Neural cell (in vitro differentiated cells): ENCODE data around the gene FNDC3B. TPM values are rescaled to one million over a fixed set of nuclear protein-coding genes. Genes with fewer than 3 reads are reported as not detected.

Experiments used
- H2AFZ ChIP-seq: fragments of 200-600, 300-800 bp; sonication (generic), shearing (Covaris generic); 2 replicates; pipeline ENCODE4 v1.6.0; 2014; ENCODE audit warnings: low read depth, mild to moderate bottlenecking, antibody characterized with exemption, low read length, moderate library complexity
- H3F3A ChIP-seq: fragments of 200-600 bp; shearing (Covaris generic); 2 replicates; pipeline ENCODE4 v1.6.1; 2016; ENCODE audit warnings: mild to moderate bottlenecking, moderate library complexity, mixed read lengths, antibody characterized with exemption, low read length; ENCODE audit not compliant: insufficient read depth, poor library complexity, severe bottlenecking
- H3K27ac ChIP-seq: fragments of 200-600, 300-800 bp; sonication (generic), shearing (Covaris generic); 2 replicates; pipeline ENCODE4 v1.5.1; 2014; ENCODE audit warnings: mild to moderate bottlenecking, low read length, moderate library complexity
- H3K27me3 ChIP-seq: fragments of 300-800, 200-600 bp; sonication (generic), shearing (Covaris generic); 2 replicates; pipeline ENCODE4 v1.6.0; 2014; ENCODE audit warnings: mild to moderate bottlenecking, low read depth, low read length, moderate library complexity; ENCODE audit not compliant: insufficient read depth
- H3K36me3 ChIP-seq: fragments of 300-800, 200-600 bp; sonication (generic), shearing (Covaris generic); 2 replicates; pipeline ENCODE4 v1.5.1; 2014; ENCODE audit warnings: mild to moderate bottlenecking, antibody characterized with exemption, low read length, moderate library complexity; ENCODE audit not compliant: insufficient read depth
- H3K4me2 ChIP-seq: fragments of 300-800, 200-600 bp; sonication (generic), shearing (Covaris generic); 2 replicates; pipeline ENCODE4 v1.6.0; 2014; ENCODE audit warnings: mild to moderate bottlenecking, low read length
- H3K4me3 ChIP-seq: fragments of 300-800, 200-600 bp; sonication (generic), shearing (Covaris generic); 2 replicates; pipeline ENCODE4 v1.5.1; 2014; ENCODE audit warnings: mild to moderate bottlenecking, low read length, moderate library complexity
- H3K79me2 ChIP-seq: fragments of 200-600 bp; shearing (Covaris generic); replicated peaks from 2 replicates; pipeline ENCODE4 v1.6.0; 2014; ENCODE audit warnings: mild to moderate bottlenecking, low read length, moderate library complexity; ENCODE audit not compliant: insufficient read depth
- H3K9ac ChIP-seq: fragments of 300-800, 200-600 bp; sonication (generic), shearing (Covaris generic); 2 replicates; pipeline ENCODE4 v1.6.1; 2016; ENCODE audit warnings: mild to moderate bottlenecking, low read length, mixed read lengths
- H3K9me2 ChIP-seq: fragments of 200-600 bp; shearing (Covaris generic); 2 replicates; pipeline ENCODE4 v1.6.1; 2016; ENCODE audit warnings: mild to moderate bottlenecking, low read length, mixed read lengths; ENCODE audit not compliant: insufficient read depth
- H3K9me3 ChIP-seq: fragments of 200-600, 300-800 bp; sonication (generic), shearing (Covaris generic); 2 replicates; pipeline ENCODE4 v1.6.1; 2016; ENCODE audit warnings: mild to moderate bottlenecking, mixed run types, low read length, moderate library complexity, mixed read lengths
- H4K20me1 ChIP-seq: fragments of 200-600 bp; shearing (Covaris generic); 2 replicates; pipeline ENCODE4 v1.6.1; 2016; ENCODE audit warnings: mild to moderate bottlenecking, mixed run types; ENCODE audit not compliant: insufficient read depth
- CTCF ChIP-seq: fragments of 450-650 bp; IDR thresholded peaks from 2 replicates; pipeline ENCODE4 v1.5.1; 2014; ENCODE audit warnings: antibody characterized with exemption, mild to moderate bottlenecking, moderate library complexity; ENCODE audit not compliant: poor library complexity, severe bottlenecking
- EP300 ChIP-seq: fragments of 450-650 bp; conservative IDR thresholded peaks from 2 replicates; pipeline ENCODE4 v1.6.1; 2014; ENCODE audit warnings: antibody characterized with exemption, mild to moderate bottlenecking, moderate library complexity; ENCODE audit not compliant: poor library complexity, severe bottlenecking
- EZH2 ChIP-seq: fragments of 200-600, 300-800 bp; shearing (Covaris generic), sonication (generic); IDR thresholded peaks from 2 replicates; pipeline ENCODE4 v1.6.1; 2014; ENCODE audit warnings: antibody characterized with exemption, low read length, borderline replicate concordance, mild to moderate bottlenecking; ENCODE audit not compliant: insufficient read depth, poor library complexity, severe bottlenecking
- MXI1 ChIP-seq: fragments of 450-650 bp; conservative IDR thresholded peaks from 2 replicates; pipeline ENCODE4 v1.6.1; 2014; ENCODE audit warnings: antibody characterized with exemption, mild to moderate bottlenecking; ENCODE audit not compliant: poor library complexity, severe bottlenecking
- POLR2AphosphoS5 ChIP-seq: IDR thresholded peaks from 2 replicates; pipeline ENCODE4 v1.6.1; 2012
- RAD21 ChIP-seq: fragments of 450-650 bp; conservative IDR thresholded peaks from 2 replicates; pipeline ENCODE4 v1.6.1; 2014; ENCODE audit warnings: antibody characterized with exemption, mild to moderate bottlenecking, moderate library complexity
- SMC3 ChIP-seq: fragments of 450-650 bp; conservative IDR thresholded peaks from 2 replicates; pipeline ENCODE4 v1.6.1; 2014; ENCODE audit warnings: antibody characterized with exemption, mild to moderate bottlenecking, moderate library complexity; ENCODE audit not compliant: poor library complexity
- TAF1 ChIP-seq: IDR thresholded peaks from 2 replicates; pipeline ENCODE4 v1.6.1; 2012; ENCODE audit warnings: low read depth
- polyA plus RNA-seq: library from polyadenylated mRNA; depleted of rRNA; stranded (reverse); fragments of >200 nt; gene quantifications from 2 replicates; pipeline ENCODE4 v1.2.3, GENCODE V29; 2014
- TF ChIP-seq, protein P1 (sequence below): IDR thresholded peaks from 2 replicates; pipeline ENCODE4 v1.6.1; 2012; ENCODE audit warnings: borderline replicate concordance

The FNDC3B gene
- polyA plus RNA-seq, 1 donor from 2014 or later = 4.9 TPM

GRCh38 chr3:172376881-172377280, 337.5 kb downstream of the FNDC3B start:
- Histone ChIP-seq H3K9me3 (peaks cover 7% of the 10 kb centered on the region), H3K27ac (no peak overlapping the region), H3K4me2 (no peak overlapping the region), H3K79me2 (no peaks in the 10 kb centered on the region), H3K36me3 (peaks cover 11% of the 10 kb centered on the region), H3K4me3 (no peak overlapping the region), H3F3A (no peaks in the 10 kb centered on the region), H4K20me1 (no peaks in the 10 kb centered on the region), H3K9ac (no peak overlapping the region), H3K27me3 (no peaks in the 10 kb centered on the region), H2AFZ (no peak overlapping the region), H3K9me2 (no peaks in the 10 kb centered on the region)
- TF ChIP-seq EP300 (no peak), RAD21 (no peak), POLR2AphosphoS5 (no peak), CTCF (no peak), SMC3 (no peak), TAF1 (no peak), EZH2 (no peak), MXI1 (no peak)
- TF ChIP-seq, protein P1, sequence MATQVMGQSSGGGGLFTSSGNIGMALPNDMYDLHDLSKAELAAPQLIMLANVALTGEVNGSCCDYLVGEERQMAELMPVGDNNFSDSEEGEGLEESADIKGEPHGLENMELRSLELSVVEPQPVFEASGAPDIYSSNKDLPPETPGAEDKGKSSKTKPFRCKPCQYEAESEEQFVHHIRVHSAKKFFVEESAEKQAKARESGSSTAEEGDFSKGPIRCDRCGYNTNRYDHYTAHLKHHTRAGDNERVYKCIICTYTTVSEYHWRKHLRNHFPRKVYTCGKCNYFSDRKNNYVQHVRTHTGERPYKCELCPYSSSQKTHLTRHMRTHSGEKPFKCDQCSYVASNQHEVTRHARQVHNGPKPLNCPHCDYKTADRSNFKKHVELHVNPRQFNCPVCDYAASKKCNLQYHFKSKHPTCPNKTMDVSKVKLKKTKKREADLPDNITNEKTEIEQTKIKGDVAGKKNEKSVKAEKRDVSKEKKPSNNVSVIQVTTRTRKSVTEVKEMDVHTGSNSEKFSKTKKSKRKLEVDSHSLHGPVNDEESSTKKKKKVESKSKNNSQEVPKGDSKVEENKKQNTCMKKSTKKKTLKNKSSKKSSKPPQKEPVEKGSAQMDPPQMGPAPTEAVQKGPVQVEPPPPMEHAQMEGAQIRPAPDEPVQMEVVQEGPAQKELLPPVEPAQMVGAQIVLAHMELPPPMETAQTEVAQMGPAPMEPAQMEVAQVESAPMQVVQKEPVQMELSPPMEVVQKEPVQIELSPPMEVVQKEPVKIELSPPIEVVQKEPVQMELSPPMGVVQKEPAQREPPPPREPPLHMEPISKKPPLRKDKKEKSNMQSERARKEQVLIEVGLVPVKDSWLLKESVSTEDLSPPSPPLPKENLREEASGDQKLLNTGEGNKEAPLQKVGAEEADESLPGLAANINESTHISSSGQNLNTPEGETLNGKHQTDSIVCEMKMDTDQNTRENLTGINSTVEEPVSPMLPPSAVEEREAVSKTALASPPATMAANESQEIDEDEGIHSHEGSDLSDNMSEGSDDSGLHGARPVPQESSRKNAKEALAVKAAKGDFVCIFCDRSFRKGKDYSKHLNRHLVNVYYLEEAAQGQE = no peak

- peaks cover 7% of the 10 kb centered on the region for H3K9me3 ChIP-seq
- no peaks in the 10 kb centered on the region for H4K20me1 ChIP-seq
- no peak overlapping the region for H3K4me3 ChIP-seq
- no peaks in the 10 kb centered on the region for H3K79me2 ChIP-seq
- TF ChIP-seq EZH2 = no peak
- no peak for TF ChIP-seq SMC3
- no peak for TF ChIP-seq POLR2AphosphoS5
- TF ChIP-seq, protein P1 = no peak
- no peak for TF ChIP-seq TAF1
- TF ChIP-seq EP300 = no peak
- no peak for TF ChIP-seq CTCF
- H3K27ac ChIP-seq = no peak overlapping the region
- no peak overlapping the region for H3K9ac ChIP-seq
- no peak overlapping the region for H3K4me2 ChIP-seq
- H2AFZ ChIP-seq = no peak overlapping the region
- peaks cover 11% of the 10 kb centered on the region for H3K36me3 ChIP-seq
- H3K9me2 ChIP-seq = no peaks in the 10 kb centered on the region
- H3K27me3 ChIP-seq = no peaks in the 10 kb centered on the region
- H3F3A ChIP-seq = no peaks in the 10 kb centered on the region
These were observed 339.1 kb downstream of the FNDC3B start for GRCh38 chr3:172378439-172378838.
